HL-60 (cell line): ENCODE data around the gene LAMP5.

Experiments
- DNase-seq, 2 experiments: peaks; one replicate each; pipeline ENCODE4 v3.0.0-alpha.2; 2010 to 2020; ENCODE audit warnings: low read depth in 1 of 2, low spot score in 1 of 2
- H3K27ac ChIP-seq: fragments of 250-450 bp; sonication (Bioruptor Pico); replicated peaks from 2 replicates; pipeline ENCODE4 v1.5.1; 2020; ENCODE audit warnings: mild to moderate bottlenecking, moderate library complexity
- H3K27me3 ChIP-seq: fragments of 250-450 bp; sonication (Bioruptor Pico); 2 replicates; pipeline ENCODE4 v1.5.1; 2021; ENCODE audit warnings: mild to moderate bottlenecking, moderate library complexity; ENCODE audit not compliant: insufficient read depth, poor library complexity, severe bottlenecking
- H3K4me3 ChIP-seq: replicated peaks from 2 replicates; pipeline ENCODE4 v1.5.1; 2011; ENCODE audit warnings: mild to moderate bottlenecking, control low read depth, low read length; ENCODE audit not compliant: insufficient read depth
- GABPA ChIP-seq: IDR thresholded peaks from 2 replicates; pipeline ENCODE4 v1.6.1; 2012; ENCODE audit warnings: low read depth
- POLR2AphosphoS5 ChIP-seq: IDR thresholded peaks from 2 replicates; pipeline ENCODE4 v1.6.1; 2012; ENCODE audit warnings: low read depth
- SPI1 ChIP-seq: IDR thresholded peaks from 2 replicates; pipeline ENCODE4 v1.6.1; 2012; ENCODE audit warnings: low read depth, mild to moderate bottlenecking, borderline replicate concordance
- TF ChIP-seq, protein P1 (sequence below): IDR thresholded peaks from one replicate; pipeline ENCODE4 v1.5.1; 2011; ENCODE audit warnings: low read length, control low read depth, inconsistent platforms; ENCODE audit not compliant: insufficient read depth
- TF ChIP-seq, protein P2 (sequence below): IDR thresholded peaks from 2 replicates; pipeline ENCODE4 v1.6.1; 2012; ENCODE audit warnings: low read depth; ENCODE audit not compliant: insufficient replicate concordance

The LAMP5 gene

DNA sequence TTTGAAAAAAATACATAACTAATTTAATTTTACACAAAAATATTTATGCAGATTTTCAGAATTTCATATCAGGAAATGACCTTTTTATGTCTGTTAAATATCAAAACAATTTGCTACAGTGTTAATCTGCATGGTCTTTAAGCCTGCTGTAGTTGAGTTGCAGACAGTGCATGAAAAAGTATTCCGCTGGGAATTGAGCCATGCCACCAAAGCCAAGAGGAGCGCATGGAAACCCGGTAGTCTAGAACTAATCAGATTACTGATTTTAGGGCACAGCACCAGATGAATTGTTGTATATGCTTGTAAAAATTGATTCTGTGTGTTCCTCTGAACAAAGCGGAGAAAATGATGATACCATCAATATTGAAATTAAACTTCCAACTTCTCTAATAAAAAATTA, 34.3 kb upstream of the LAMP5 start:
- Histone ChIP-seq H3K27me3 (no peaks in the 10 kb centered on the region), H3K4me3 (no peak overlapping the region), H3K27ac (no peak overlapping the region)
- TF ChIP-seq, protein P1, sequence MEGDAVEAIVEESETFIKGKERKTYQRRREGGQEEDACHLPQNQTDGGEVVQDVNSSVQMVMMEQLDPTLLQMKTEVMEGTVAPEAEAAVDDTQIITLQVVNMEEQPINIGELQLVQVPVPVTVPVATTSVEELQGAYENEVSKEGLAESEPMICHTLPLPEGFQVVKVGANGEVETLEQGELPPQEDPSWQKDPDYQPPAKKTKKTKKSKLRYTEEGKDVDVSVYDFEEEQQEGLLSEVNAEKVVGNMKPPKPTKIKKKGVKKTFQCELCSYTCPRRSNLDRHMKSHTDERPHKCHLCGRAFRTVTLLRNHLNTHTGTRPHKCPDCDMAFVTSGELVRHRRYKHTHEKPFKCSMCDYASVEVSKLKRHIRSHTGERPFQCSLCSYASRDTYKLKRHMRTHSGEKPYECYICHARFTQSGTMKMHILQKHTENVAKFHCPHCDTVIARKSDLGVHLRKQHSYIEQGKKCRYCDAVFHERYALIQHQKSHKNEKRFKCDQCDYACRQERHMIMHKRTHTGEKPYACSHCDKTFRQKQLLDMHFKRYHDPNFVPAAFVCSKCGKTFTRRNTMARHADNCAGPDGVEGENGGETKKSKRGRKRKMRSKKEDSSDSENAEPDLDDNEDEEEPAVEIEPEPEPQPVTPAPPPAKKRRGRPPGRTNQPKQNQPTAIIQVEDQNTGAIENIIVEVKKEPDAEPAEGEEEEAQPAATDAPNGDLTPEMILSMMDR = no peak
- TF ChIP-seq, protein P2, sequence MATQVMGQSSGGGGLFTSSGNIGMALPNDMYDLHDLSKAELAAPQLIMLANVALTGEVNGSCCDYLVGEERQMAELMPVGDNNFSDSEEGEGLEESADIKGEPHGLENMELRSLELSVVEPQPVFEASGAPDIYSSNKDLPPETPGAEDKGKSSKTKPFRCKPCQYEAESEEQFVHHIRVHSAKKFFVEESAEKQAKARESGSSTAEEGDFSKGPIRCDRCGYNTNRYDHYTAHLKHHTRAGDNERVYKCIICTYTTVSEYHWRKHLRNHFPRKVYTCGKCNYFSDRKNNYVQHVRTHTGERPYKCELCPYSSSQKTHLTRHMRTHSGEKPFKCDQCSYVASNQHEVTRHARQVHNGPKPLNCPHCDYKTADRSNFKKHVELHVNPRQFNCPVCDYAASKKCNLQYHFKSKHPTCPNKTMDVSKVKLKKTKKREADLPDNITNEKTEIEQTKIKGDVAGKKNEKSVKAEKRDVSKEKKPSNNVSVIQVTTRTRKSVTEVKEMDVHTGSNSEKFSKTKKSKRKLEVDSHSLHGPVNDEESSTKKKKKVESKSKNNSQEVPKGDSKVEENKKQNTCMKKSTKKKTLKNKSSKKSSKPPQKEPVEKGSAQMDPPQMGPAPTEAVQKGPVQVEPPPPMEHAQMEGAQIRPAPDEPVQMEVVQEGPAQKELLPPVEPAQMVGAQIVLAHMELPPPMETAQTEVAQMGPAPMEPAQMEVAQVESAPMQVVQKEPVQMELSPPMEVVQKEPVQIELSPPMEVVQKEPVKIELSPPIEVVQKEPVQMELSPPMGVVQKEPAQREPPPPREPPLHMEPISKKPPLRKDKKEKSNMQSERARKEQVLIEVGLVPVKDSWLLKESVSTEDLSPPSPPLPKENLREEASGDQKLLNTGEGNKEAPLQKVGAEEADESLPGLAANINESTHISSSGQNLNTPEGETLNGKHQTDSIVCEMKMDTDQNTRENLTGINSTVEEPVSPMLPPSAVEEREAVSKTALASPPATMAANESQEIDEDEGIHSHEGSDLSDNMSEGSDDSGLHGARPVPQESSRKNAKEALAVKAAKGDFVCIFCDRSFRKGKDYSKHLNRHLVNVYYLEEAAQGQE = no peak
- TF ChIP-seq GABPA (no peak), POLR2AphosphoS5 (no peak), SPI1 (no peak)
- no peak for DNase-seq

DNA sequence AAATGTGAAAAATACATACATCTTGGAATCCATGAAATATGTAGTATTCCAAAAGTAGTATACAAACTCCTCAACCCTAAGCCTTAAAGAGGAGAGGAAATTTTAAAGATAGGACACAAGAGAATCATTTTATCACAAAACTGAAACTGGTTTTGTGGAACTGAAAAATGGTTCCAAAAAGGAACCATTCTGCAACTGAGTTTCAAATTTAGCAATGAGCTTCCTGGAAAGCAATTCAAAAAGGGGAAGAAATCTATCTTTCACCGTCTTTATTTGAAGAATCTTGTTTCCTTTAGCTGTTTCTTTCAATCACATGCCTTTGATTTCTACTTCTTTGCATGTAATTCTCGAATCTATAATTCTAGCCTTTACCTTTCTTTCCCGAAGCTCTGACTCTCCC, 32.2 kb upstream of the LAMP5 start:
- DNase-seq = no peak
- TF ChIP-seq, protein P1 = no peak
- no peak for TF ChIP-seq POLR2AphosphoS5
- no peak for TF ChIP-seq GABPA
- no peak for TF ChIP-seq SPI1
- TF ChIP-seq, protein P2 = no peak

DNA sequence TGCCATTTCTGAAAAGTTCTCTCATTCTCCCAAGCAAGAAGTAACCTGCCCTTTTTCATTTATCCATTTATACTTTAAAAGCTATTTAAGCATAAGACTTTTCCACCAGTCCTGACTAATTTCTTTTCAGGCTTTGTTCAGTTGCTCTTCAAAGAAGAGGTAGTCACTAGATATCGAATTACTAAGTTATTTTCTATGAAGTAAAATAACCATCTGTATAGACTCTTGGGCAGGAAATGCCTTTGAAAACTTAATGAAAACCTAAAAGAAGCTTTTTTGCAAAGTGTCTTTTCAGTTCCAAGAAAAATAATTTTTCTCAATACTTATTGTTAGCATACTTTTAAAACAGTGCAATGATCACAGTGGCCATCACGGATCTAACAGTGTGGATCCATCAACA, 31.3 kb upstream of the LAMP5 start:
- H3K27ac ChIP-seq = no peak overlapping the region
- no peaks in the 10 kb centered on the region for H3K27me3 ChIP-seq
- TF ChIP-seq GABPA (no peak), SPI1 (no peak)
- no peak for DNase-seq
- no peak overlapping the region for H3K4me3 ChIP-seq

More for the DNA sequence above, 32.2 kb upstream of the LAMP5 start:
- Histone ChIP-seq H3K27ac (no peak overlapping the region), H3K27me3 (no peaks in the 10 kb centered on the region), H3K4me3 (no peak overlapping the region)

DNA sequence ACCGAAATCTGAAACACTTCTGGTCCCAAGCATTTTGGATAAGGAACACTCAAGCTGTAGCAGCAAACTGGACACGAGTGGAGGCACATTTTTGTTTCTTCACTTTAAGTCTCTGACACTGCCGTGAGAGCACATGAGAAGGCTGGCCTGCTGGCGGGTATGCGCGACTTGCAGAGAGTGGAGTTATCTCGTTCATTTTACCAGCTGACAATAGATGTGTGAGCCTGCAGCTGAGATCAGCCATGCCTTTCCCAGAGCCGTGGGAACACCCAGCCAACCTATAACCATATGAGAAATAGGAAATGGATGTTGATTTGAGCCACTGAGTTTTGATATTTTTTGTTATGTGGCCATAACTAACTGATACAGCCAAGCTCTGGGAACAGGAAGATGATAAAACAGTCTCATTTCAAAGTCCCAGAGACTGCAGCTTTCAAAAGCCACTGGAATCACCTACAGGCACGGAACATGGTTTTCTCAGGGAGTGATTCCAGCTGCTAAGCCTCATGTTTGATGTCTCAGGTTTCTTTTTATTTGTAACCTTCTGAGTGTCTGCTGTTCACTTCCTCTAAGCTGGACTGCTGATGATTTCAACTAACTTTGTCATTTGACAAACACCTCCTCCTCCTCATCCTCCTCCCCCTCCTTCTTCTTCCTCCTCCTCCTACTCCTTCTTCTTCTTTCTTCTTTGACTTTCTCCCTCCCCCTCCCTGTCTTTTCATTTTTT, 28.6 kb upstream of the LAMP5 start:
- Histone ChIP-seq H3K4me3 (no peak overlapping the region), H3K27me3 (no peaks in the 10 kb centered on the region), H3K27ac (no peak overlapping the region)
- TF ChIP-seq GABPA (no peak), POLR2AphosphoS5 (no peak), SPI1 (no peak)
- TF ChIP-seq, protein P1 = no peak
- TF ChIP-seq, protein P2 = no peak
- DNase-seq = no peak
